Forelimb muscle (tissue), 1 donor: ENCODE measurements around the gene WDR33. TPM values are rescaled to one million over a fixed set of nuclear protein-coding genes. Genes with fewer than 3 reads are reported as not detected.
A peak's percentile ranks its signal among the peaks of the same experiment; 100 is the strongest.

Experiments used
- DNase-seq: peaks from one replicate; pipeline ENCODE4 v3.0.0-alpha.2; 2013; ENCODE audit warnings: low read depth
- polyA plus RNA-seq: library from polyadenylated mRNA; unstranded; fragments of 120-200 nt; gene quantifications from one replicate; pipeline ENCODE4 v1.2.1, GENCODE V29; 2013; ENCODE audit not compliant: insufficient read length

Gene WDR33
- polyA plus RNA-seq, 1 donor: 29.3 TPM

GRCh38 chr2:127719301-127720218, 91.4 kb downstream of the WDR33 start:
- no peak for DNase-seq

GRCh38 chr2:127718271-127718670, 92.7 kb downstream of the WDR33 start:
- DNase-seq: no peak

- no peak for DNase-seq
Observed at GRCh38 chr2:127715778-127716449, 95.1 kb downstream of the WDR33 start.

- DNase-seq: no peak
Observed at GRCh38 chr2:127713562-127713961, 97.4 kb downstream of the WDR33 start.

- no peak for DNase-seq
Observed at GRCh38 chr2:127712999-127713398, 98.0 kb downstream of the WDR33 start.

GRCh38 chr2:127709336-127709735, 101.6 kb downstream of the WDR33 start:
- no peak for DNase-seq

GRCh38 chr2:127707890-127708648, 102.9 kb downstream of the WDR33 start:
- no peak for DNase-seq

- no peak for DNase-seq
Observed at GRCh38 chr2:127706215-127706990, 104.6 kb downstream of the WDR33 start.

GRCh38 chr2:127705391-127706065, 105.4 kb downstream of the WDR33 start:
- DNase-seq: no peak

- DNase-seq: no peak
Observed at GRCh38 chr2:127704641-127705390, 106.2 kb downstream of the WDR33 start.

GRCh38 chr2:127703282-127703681, 107.7 kb downstream of the WDR33 start:
- no peak for DNase-seq

- no peak for DNase-seq
Observed at GRCh38 chr2:127702395-127703009, 108.5 kb downstream of the WDR33 start.

- DNase-seq: no peak
Observed at GRCh38 chr2:127701651-127702394, 109.1 kb downstream of the WDR33 start.

GRCh38 chr2:127701193-127701650, 109.7 kb downstream of the WDR33 start, which contains the start of gene SFT2D3:
Gene SFT2D3 (plus strand): TSS chr2:127701497. CDS start chr2:127701529, 32 bp downstream.
- peak; percentile 83 for DNase-seq

- no peak for DNase-seq
Observed at GRCh38 chr2:127700527-127701192, 110.3 kb downstream of the WDR33 start.

- no peak for DNase-seq
Observed at GRCh38 chr2:127698553-127699355, 112.2 kb downstream of the WDR33 start.

GRCh38 chr2:127697482-127698180, 113.3 kb downstream of the WDR33 start:
- no peak for DNase-seq
